CD4-positive, CD25-positive, alpha-beta regulatory T cell (primary cell): ENCODE data around the gene FAM24A. TPM values are rescaled to one million over a fixed set of nuclear protein-coding genes. Genes with fewer than 3 reads are reported as not detected.
"Not testable (repeated sequence)": the region's sequence is repeated elsewhere in the genome, so short reads cannot be mapped to it uniquely, and the experiment has no call there.

Experiments used
- ATAC-seq, 2 donors: fragments of 150-1000 bp; cut with Tn5 transposase; one replicate each; pipeline ENCODE4 v1.10.0; 2021; ENCODE audit warnings: low read depth in 2 of 2, moderate number of reproducible peaks in 2 of 2, moderate library complexity in 1 of 2
- DNase-seq, 3 donors: peaks; one replicate each; pipeline versions ENCODE4 v3.0.0 to v3.0.0-alpha.2; 2012 to 2022; ENCODE audit warnings: mixed read lengths in 1 of 3
- H3K27ac ChIP-seq: one replicate; pipeline ENCODE4 v1.7.0; 2013; ENCODE audit warnings: mild to moderate bottlenecking, low read length; ENCODE audit not compliant: insufficient read depth, poor library complexity, severe bottlenecking
- H3K27me3 ChIP-seq: one replicate; pipeline ENCODE4 v1.7.0; 2013; ENCODE audit warnings: low read length; ENCODE audit not compliant: control insufficient read depth, insufficient read depth
- H3K36me3 ChIP-seq: one replicate; pipeline ENCODE4 v1.7.0; 2013; ENCODE audit warnings: mild to moderate bottlenecking, low read length, moderate library complexity; ENCODE audit not compliant: control insufficient read depth, insufficient read depth
- H3K4me1 ChIP-seq: 2 replicates; pipeline ENCODE4 v1.7.0; 2013; ENCODE audit warnings: mild to moderate bottlenecking, low read length; ENCODE audit not compliant: insufficient read depth, control insufficient read depth, poor library complexity, severe bottlenecking
- H3K4me3 ChIP-seq: one replicate; pipeline ENCODE4 v1.7.0; 2013; ENCODE audit warnings: low read depth, mild to moderate bottlenecking, low read length, moderate library complexity
- H3K9me3 ChIP-seq, 2 experiments: 1 replicate in 1 of 2; 2 replicates in 1 of 2; pipeline ENCODE4 v1.7.0; 2013; ENCODE audit warnings: low read length in 2 of 2, mild to moderate bottlenecking in 1 of 2, moderate library complexity in 1 of 2; ENCODE audit not compliant: control insufficient read depth in 2 of 2
- H3K27ac Mint-ChIP-seq, 3 donors: one replicate each; pipeline ENCODE4 v1.8.0; 2020 to 2022; ENCODE audit warnings: mild to moderate bottlenecking in 3 of 3, mixed read lengths in 3 of 3, moderate library complexity in 2 of 3
- H3K27me3 Mint-ChIP-seq: one replicate; pipeline ENCODE4 v1.8.0; 2022; ENCODE audit warnings: mild to moderate bottlenecking, mixed read lengths
- H3K36me3 Mint-ChIP-seq: one replicate; pipeline ENCODE4 v1.8.0; 2020; ENCODE audit warnings: mixed read lengths
- H3K4me1 Mint-ChIP-seq, 4 donors: one replicate each; pipeline ENCODE4 v1.8.0; 2020 to 2022; ENCODE audit warnings: mixed read lengths in 4 of 4, mild to moderate bottlenecking in 1 of 4
- H3K4me3 Mint-ChIP-seq, 4 donors: one replicate each; pipeline ENCODE4 v1.8.0; 2020 to 2022; ENCODE audit warnings: mild to moderate bottlenecking in 4 of 4, mixed read lengths in 4 of 4, moderate library complexity in 3 of 4
- H3K9me3 Mint-ChIP-seq, 7 donors: one replicate each; pipeline ENCODE4 v1.8.0; 2020 to 2022; ENCODE audit warnings: mixed read lengths in 7 of 7, mild to moderate bottlenecking in 3 of 7, moderate library complexity in 2 of 7
- polyA plus RNA-seq, 4 donors: library from polyadenylated mRNA; unstranded; fragments of 300-500 nt; fragmentation: Illumina TruSeq; gene quantifications; one replicate each; pipeline ENCODE4 v1.2.3, GENCODE V29; 2021
- total RNA-seq: library from RNA; stranded (reverse); gene quantifications from one replicate; pipeline ENCODE4 v1.2.3, GENCODE V29; 2022

The FAM24A gene
- total and polyA plus RNA-seq, 5 donors from 2014 or later: not detected

DNA sequence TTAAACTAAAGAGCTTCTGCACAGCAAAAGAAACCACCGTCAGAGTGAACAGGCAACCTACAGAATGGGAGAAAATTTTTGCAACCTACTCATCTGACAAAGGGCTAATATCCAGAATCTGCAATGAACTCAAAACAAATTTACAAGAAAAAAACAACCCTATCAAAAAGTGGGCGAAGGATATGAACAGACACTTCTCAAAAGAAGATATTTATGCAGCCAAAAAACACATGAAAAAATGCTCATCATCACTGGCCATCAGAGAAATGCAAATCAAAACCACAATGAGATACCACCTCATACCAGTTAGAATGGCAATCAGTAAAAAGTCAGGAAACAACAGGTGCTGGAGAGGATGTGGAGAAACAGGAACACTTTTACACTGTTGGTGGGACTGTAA, 38.5 kb upstream of the FAM24A start:
- H3K27me3 ChIP-seq, H3K9me3 ChIP-seq, H3K27ac Mint-ChIP-seq, H3K27ac ChIP-seq, H3K4me3 Mint-ChIP-seq, ATAC-seq, H3K36me3 ChIP-seq, H3K4me3 ChIP-seq, DNase-seq, H3K27me3 Mint-ChIP-seq, H3K4me1 ChIP-seq: not testable (repeated sequence)
- H3K4me1 Mint-ChIP-seq: peaks cover 13 to 52% (median 36%) of the 10 kb centered on the region in 4 donors
- peaks cover 0 to 14% (median 3%) of the 10 kb centered on the region in 7 donors for H3K9me3 Mint-ChIP-seq
- peaks cover 15% of the 10 kb centered on the region for H3K36me3 Mint-ChIP-seq

DNA sequence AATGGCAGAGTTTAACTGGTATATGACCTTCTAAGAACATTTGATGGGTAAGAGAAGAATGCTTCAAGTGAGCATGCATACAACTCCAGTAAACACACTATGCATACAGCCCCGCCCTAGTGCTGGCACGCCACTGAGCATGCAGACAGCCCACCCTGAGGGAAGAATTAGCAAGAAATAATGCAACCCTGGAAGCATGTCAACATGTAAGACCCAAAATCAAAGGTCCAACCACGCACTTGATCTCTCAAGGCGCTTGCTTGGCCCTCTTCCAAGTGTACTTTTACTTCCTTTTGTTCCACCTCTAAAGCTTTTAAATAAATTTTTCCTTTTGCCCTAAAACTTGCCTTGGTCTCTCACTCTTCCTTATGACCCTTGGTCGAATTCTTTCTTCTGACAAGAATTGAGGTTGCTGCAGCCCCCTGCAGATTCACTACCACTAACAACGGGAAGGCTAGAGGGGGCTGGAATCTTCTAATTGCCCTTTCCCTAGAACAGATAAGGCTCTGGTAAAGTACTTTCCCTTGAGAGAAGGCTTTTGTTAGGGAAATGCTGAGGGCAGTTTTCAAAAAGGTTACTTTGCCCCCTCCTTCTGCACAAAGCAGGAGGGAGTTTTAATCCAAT, 34.5 kb upstream of the FAM24A start:
- DNase-seq: no peak
- Mint-ChIP-seq H3K27ac (no peak overlapping the region), H3K4me1 (peaks cover 23 to 63% (median 52%) of the 10 kb centered on the region in 4 donors), H3K9me3 (peaks cover 0 to 4% (median 0%) of the 10 kb centered on the region in 7 donors), H3K27me3 (no peaks in the 10 kb centered on the region), H3K4me3 (peak overlapping the region in 2 of 4 donors; percentile 19 to 33), H3K36me3 (peaks cover 9% of the 10 kb centered on the region)
- Histone ChIP-seq H3K4me3 (no peak overlapping the region), H3K27me3 (no peaks in the 10 kb centered on the region), H3K4me1 (peaks cover 35% of the 10 kb centered on the region), H3K27ac (no peak overlapping the region), H3K36me3 (no peaks in the 10 kb centered on the region), H3K9me3 (no peaks in the 10 kb centered on the region)
- no peak for ATAC-seq

DNA sequence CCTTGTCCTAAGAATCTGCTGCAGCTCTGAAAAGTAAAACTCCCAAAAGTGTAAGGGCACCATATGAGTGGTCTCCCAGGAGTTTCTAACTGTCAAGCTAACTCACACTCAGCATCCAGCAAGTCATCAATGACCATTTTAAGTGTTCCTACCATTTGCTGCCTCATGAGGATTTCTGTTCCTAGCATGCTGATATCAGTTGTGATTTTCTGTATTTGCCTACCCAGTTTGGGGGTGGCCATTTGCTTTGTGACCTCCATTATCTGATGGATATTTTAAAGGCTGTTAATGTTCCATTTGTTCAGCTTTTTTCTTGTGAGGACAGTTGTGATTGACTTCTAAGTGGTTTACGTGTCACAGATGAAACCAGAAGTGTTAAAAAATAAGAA, 33.9 kb upstream of the FAM24A start:
- Mint-ChIP-seq H3K36me3 (peaks cover 9% of the 10 kb centered on the region), H3K27ac (no peak overlapping the region), H3K27me3 (no peaks in the 10 kb centered on the region), H3K9me3 (peaks cover 0 to 4% (median 0%) of the 10 kb centered on the region in 7 donors), H3K4me3 (peak overlapping the region in 1 of 4 donors; percentile 19), H3K4me1 (peaks cover 23 to 63% (median 52%) of the 10 kb centered on the region in 4 donors)
- peaks cover 35% of the 10 kb centered on the region for H3K4me1 ChIP-seq
- no peaks in the 10 kb centered on the region for H3K36me3 ChIP-seq
- no peak overlapping the region for H3K27ac ChIP-seq
- H3K9me3 ChIP-seq: no peaks in the 10 kb centered on the region
- no peaks in the 10 kb centered on the region for H3K27me3 ChIP-seq
- ATAC-seq (no peak), DNase-seq (no peak)
- H3K4me3 ChIP-seq: no peak overlapping the region

DNA sequence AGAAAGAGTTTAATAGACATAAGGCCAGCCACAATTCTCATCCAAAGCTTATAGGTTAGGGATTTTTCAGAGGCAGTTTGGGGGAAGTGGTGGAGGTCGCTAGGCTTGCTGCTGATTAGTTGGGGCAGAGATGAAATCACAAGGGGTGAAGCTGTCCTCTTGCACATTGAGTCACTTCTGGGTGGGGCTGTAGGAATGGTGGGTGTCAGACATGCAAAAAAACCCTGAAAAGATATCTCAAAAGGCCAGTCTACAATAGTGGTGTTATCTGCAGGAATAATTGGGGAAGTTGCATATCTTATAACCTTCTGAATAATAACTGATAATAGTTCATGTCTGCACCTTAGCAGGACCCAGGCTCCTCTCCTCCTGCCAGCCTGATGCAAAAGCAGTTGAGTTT, 33.1 kb upstream of the FAM24A start:
- H3K36me3 Mint-ChIP-seq: peaks cover 5% of the 10 kb centered on the region
- Histone ChIP-seq H3K4me3 (peak overlapping the region; percentile 10), H3K27me3 (no peaks in the 10 kb centered on the region), H3K27ac (no peak overlapping the region), H3K36me3 (no peaks in the 10 kb centered on the region), H3K4me1 (peaks cover 35% of the 10 kb centered on the region), H3K9me3 (no peaks in the 10 kb centered on the region)
- DNase-seq (no peak), ATAC-seq (no peak)
- H3K4me1 Mint-ChIP-seq: peaks cover 23 to 63% (median 51%) of the 10 kb centered on the region in 4 donors
- no peaks in the 10 kb centered on the region for H3K27me3 Mint-ChIP-seq
- H3K9me3 Mint-ChIP-seq: peaks cover 0 to 4% (median 0%) of the 10 kb centered on the region in 7 donors
- H3K4me3 Mint-ChIP-seq: peak overlapping the region; percentile 48 to 70 (median 62)
- peak overlapping the region in 2 of 3 donors; percentile 6 to 37 for H3K27ac Mint-ChIP-seq

GRCh38 chr10:122878799-122879338, 31.5 kb upstream of the FAM24A start:
- Mint-ChIP-seq H3K9me3 (peaks cover 0 to 3% (median 0%) of the 10 kb centered on the region in 7 donors), H3K27ac (peak overlapping the region; percentile 90 to 94 (median 91)), H3K27me3 (no peaks in the 10 kb centered on the region), H3K36me3 (peaks cover 5% of the 10 kb centered on the region), H3K4me3 (peak overlapping the region; percentile 91 to 98 (median 94)), H3K4me1 (peaks cover 23 to 59% (median 47%) of the 10 kb centered on the region in 4 donors)
- DNase-seq: peak in 1 of 3 donors; percentile 38
- ATAC-seq: no peak
- Histone ChIP-seq H3K4me1 (peaks cover 35% of the 10 kb centered on the region), H3K27ac (peak overlapping the region; percentile 86), H3K9me3 (no peaks in the 10 kb centered on the region), H3K27me3 (no peaks in the 10 kb centered on the region), H3K36me3 (no peaks in the 10 kb centered on the region), H3K4me3 (peak overlapping the region; percentile 95)

DNA sequence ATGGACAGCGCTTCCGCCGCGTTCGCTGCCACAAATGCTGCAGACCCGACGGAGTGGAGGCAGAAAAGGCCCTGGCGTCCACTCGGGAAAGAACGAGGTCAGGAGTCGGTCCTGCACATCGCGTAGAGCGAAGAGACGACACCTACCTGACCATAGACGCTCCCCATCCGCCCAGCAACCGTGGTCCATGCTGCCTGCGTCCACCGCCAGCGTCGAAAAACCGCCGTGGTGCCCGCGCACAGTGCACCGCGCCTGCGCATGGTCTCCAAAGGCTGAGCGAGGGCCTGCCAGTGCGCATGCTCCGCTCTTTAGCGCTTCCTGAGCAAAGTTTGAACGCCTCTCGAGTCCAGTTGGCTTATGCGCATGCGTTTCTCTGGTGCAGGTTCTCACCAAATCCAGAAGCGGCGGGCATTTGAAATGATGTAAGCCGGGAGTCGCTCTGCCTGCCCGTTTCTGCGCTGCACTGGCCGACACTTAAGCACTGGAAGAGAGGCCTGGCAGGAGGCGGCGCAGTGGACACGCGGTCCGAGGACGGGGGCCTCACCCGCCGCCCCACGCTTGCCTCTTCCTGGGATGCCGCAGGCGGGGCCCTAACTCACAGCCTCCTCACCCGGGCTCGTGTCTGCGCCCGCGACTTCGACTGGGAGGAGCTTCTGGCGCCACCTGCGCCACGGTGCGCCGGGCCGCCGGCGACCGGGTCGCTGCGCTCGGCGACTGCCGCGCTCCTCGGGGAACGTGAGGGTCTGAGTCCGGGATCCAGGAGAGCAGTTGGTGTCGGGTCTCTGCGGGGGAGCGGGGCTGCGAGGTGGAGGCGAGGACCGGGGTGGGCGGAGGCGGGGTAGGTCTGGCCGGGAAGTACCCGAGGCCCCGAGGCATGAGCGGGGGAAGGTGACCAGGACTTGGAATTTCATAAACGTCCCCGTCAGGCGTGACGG, 30.8 kb upstream of the FAM24A start, which contains the start of gene FAM24B:
Gene FAM24B (minus strand): TSS at position 243 of the 935 bp plus-strand sequence. CDS start 29,066 bp downstream, outside the sequence.
- Histone ChIP-seq H3K36me3 (no peaks in the 10 kb centered on the region), H3K4me1 (peaks cover 35% of the 10 kb centered on the region), H3K27me3 (no peaks in the 10 kb centered on the region), H3K9me3 (no peaks in the 10 kb centered on the region), H3K4me3 (peak within 1 kb of the TSS; percentile 95), H3K27ac (peak within 1 kb of the TSS; percentile 86)
- H3K36me3 Mint-ChIP-seq: peaks cover under 1% of the 10 kb centered on the region
- no peaks in the 10 kb centered on the region for H3K27me3 Mint-ChIP-seq
- H3K9me3 Mint-ChIP-seq: peaks cover 0 to 3% (median 0%) of the 10 kb centered on the region in 7 donors
- H3K4me3 Mint-ChIP-seq: peak within 1 kb of the TSS; percentile 91 to 98 (median 94)
- peaks cover 18 to 54% (median 42%) of the 10 kb centered on the region in 4 donors for H3K4me1 Mint-ChIP-seq
- ATAC-seq: peak; percentile 82 to 83
- peak; percentile 95 to 97 (median 96) for DNase-seq
- peak within 1 kb of the TSS; percentile 91 to 94 (median 94) for H3K27ac Mint-ChIP-seq

GRCh38 chr10:122882766-122883165, 27.6 kb upstream of the FAM24A start:
- H3K9me3 Mint-ChIP-seq: no peaks in the 10 kb centered on the region
- ATAC-seq: no peak

More at GRCh38 chr10:122882766-122883165, 27.6 kb upstream of the FAM24A start:
- H3K36me3 ChIP-seq: no peaks in the 10 kb centered on the region
- no peak overlapping the region for H3K4me3 ChIP-seq
- Mint-ChIP-seq H3K4me1 (peaks cover 10 to 30% (median 20%) of the 10 kb centered on the region in 4 donors), H3K27ac (no peak overlapping the region), H3K4me3 (peak overlapping the region in 1 of 4 donors; percentile 41), H3K27me3 (no peaks in the 10 kb centered on the region), H3K36me3 (peaks cover 7% of the 10 kb centered on the region)
- peaks cover 18% of the 10 kb centered on the region for H3K4me1 ChIP-seq
- no peak overlapping the region for H3K27ac ChIP-seq
- no peaks in the 10 kb centered on the region for H3K27me3 ChIP-seq
- no peak for DNase-seq
- no peaks in the 10 kb centered on the region for H3K9me3 ChIP-seq
